ENCODE data around the gene CAPN3.
"Not testable (repeated sequence)": the region's sequence is repeated elsewhere in the genome, so short reads cannot be mapped to it uniquely, and the experiment has no call there.

Gene CAPN3

GRCh38 chr15:42359249-42359648 lies at the start of gene CAPN3:
CAPN3 (plus strand) TSS chr15:42359501; CDS start chr15:42359806, 305 bp downstream.
- DNase-seq: no peak

- no peak for DNase-seq
These were observed 45.8 kb upstream of the CAPN3 start for GRCh38 chr15:42313463-42313862.

- DNase-seq: no peak
These were observed 44.5 kb upstream of the CAPN3 start for GRCh38 chr15:42314818-42315217.

GRCh38 chr15:42315521-42315920 lies 43.8 kb upstream of the CAPN3 start:
- DNase-seq: no peak

GRCh38 chr15:42316282-42316805 lies 43.0 kb upstream of the CAPN3 start:
- DNase-seq: not testable (repeated sequence)

GRCh38 chr15:42319206-42319605 lies 40.1 kb upstream of the CAPN3 start:
- DNase-seq: no peak

GRCh38 chr15:42324308-42324707 lies 35.0 kb upstream of the CAPN3 start:
- no peak for DNase-seq

GRCh38 chr15:42329161-42329560 lies 30.1 kb upstream of the CAPN3 start:
- no peak for DNase-seq

GRCh38 chr15:42329992-42330391 lies 29.3 kb upstream of the CAPN3 start:
- no peak for DNase-seq

- no peak for DNase-seq
These were observed 28.1 kb upstream of the CAPN3 start for GRCh38 chr15:42331235-42331634.

- no peak for DNase-seq
These were observed 27.0 kb upstream of the CAPN3 start for GRCh38 chr15:42332331-42332730.

GRCh38 chr15:42335074-42335473 lies 24.2 kb upstream of the CAPN3 start:
- no peak for DNase-seq

GRCh38 chr15:42336650-42337049 lies 22.7 kb upstream of the CAPN3 start:
- DNase-seq: not testable (repeated sequence)

- DNase-seq: not testable (repeated sequence)
These were observed 22.2 kb upstream of the CAPN3 start for GRCh38 chr15:42337104-42337503.

- no peak for DNase-seq
These were observed 20.8 kb upstream of the CAPN3 start for GRCh38 chr15:42338500-42338899.

- no peak for DNase-seq
These were observed 15.6 kb upstream of the CAPN3 start for GRCh38 chr15:42343596-42344232.

- no peak for DNase-seq
These were observed 14.5 kb upstream of the CAPN3 start for GRCh38 chr15:42344763-42345162.

GRCh38 chr15:42345504-42345903 lies 13.8 kb upstream of the CAPN3 start:
- no peak for DNase-seq

- DNase-seq: no peak
These were observed 11.2 kb upstream of the CAPN3 start for GRCh38 chr15:42348083-42348482.

- DNase-seq: no peak
These were observed 10.1 kb upstream of the CAPN3 start for GRCh38 chr15:42349186-42349585.

- no peak for DNase-seq
These were observed 6.9 kb upstream of the CAPN3 start for GRCh38 chr15:42352401-42352800.

- DNase-seq: no peak
These were observed 6.2 kb upstream of the CAPN3 start for GRCh38 chr15:42353061-42353460.

GRCh38 chr15:42354824-42355223 lies 4.5 kb upstream of the CAPN3 start:
- no peak for DNase-seq

- no peak for DNase-seq
These were observed 4.0 kb upstream of the CAPN3 start for GRCh38 chr15:42355291-42355690.

GRCh38 chr15:42356851-42357250 lies 2.5 kb upstream of the CAPN3 start:
- no peak for DNase-seq
